Left ventricle myocardium inferior (tissue), 1 donor: ENCODE data around the gene AGAP1. TPM values are rescaled to one million over a fixed set of nuclear protein-coding genes. Genes with fewer than 3 reads are reported as not detected.
"Not testable (repeated sequence)": the region's sequence is repeated elsewhere in the genome, so short reads cannot be mapped to it uniquely, and the experiment has no call there.

Experiments
- DNase-seq: peaks from one replicate; pipeline ENCODE4 v3.0.0-alpha.2; 2020
- H3K27ac ChIP-seq: fragments of 200-600 bp; replicated peaks from 2 replicates; pipeline ENCODE4 v1.8.0; 2021
- H3K27me3 ChIP-seq: fragments of 200-600 bp; 2 replicates; pipeline ENCODE4 v1.8.0; 2021; ENCODE audit warnings: low read depth
- H3K36me3 ChIP-seq: fragments of 200-600 bp; 2 replicates; pipeline ENCODE4 v1.8.0; 2021
- H3K4me1 ChIP-seq: fragments of 200-600 bp; 2 replicates; pipeline ENCODE4 v1.8.0; 2021
- H3K4me3 ChIP-seq: fragments of 200-600 bp; 2 replicates; pipeline ENCODE4 v1.8.0; 2021; ENCODE audit warnings: mild to moderate bottlenecking, moderate library complexity
- H3K9me3 ChIP-seq: fragments of 200-600 bp; replicated peaks from 2 replicates; pipeline ENCODE4 v1.8.0; 2021
- CTCF ChIP-seq: fragments of 200-600 bp; IDR thresholded peaks from 2 replicates; pipeline ENCODE4 v1.8.0; 2021; ENCODE audit warnings: antibody characterized with exemption, mild to moderate bottlenecking, borderline replicate concordance
- intact Hi-C: fragments of 100-400 bp; cut with micrococcal nuclease; formaldehyde crosslinking; loops from one replicate; pipeline ENCODE4 v1.11.0; 2022
- total RNA-seq: library from RNA; stranded (reverse); fragmentation: NEBNext Ultra II Directional; extraction: Animal tissue kit (Norgen Biotek cat#: 25700); gene quantifications from one replicate; pipeline ENCODE4 v1.2.1, GENCODE V29; 2021
- donor health status: DM: no; HTN: yes; CAD: no; lungs with severe emphysema.

Gene AGAP1
- total RNA-seq, 1 donor from 2014 or later: 18.1 TPM

- H3K4me3 ChIP-seq: no peak overlapping the region
- H3K36me3 ChIP-seq: no peaks in the 10 kb centered on the region
- H3K4me1 ChIP-seq: peaks cover 4% of the 10 kb centered on the region
- no peaks in the 10 kb centered on the region for H3K9me3 ChIP-seq
- no peak for DNase-seq
- TF ChIP-seq CTCF: no peak
- H3K27me3 ChIP-seq: no peaks in the 10 kb centered on the region
- intact Hi-C loops: no loop called here
- no peak overlapping the region for H3K27ac ChIP-seq
Measured at GRCh38 chr2:236089271-236090026, 595.6 kb downstream of the AGAP1 start.

- no peaks in the 10 kb centered on the region for H3K27me3 ChIP-seq
- H3K4me1 ChIP-seq: peaks cover 4% of the 10 kb centered on the region
- no peak overlapping the region for H3K4me3 ChIP-seq
- TF ChIP-seq CTCF: no peak
- intact Hi-C loops: no loop called here
- no peaks in the 10 kb centered on the region for H3K36me3 ChIP-seq
- no peaks in the 10 kb centered on the region for H3K9me3 ChIP-seq
- no peak overlapping the region for H3K27ac ChIP-seq
- DNase-seq: no peak
Measured at GRCh38 chr2:236090027-236090382, 596.2 kb downstream of the AGAP1 start.

- H3K9me3 ChIP-seq, H3K27me3 ChIP-seq, H3K4me1 ChIP-seq, DNase-seq, intact Hi-C loops, H3K36me3 ChIP-seq, H3K27ac ChIP-seq, H3K4me3 ChIP-seq: not testable (repeated sequence)
Measured at GRCh38 chr2:236090826-236091225, 597.0 kb downstream of the AGAP1 start.

GRCh38 chr2:236092714-236093113 lies 598.9 kb downstream of the AGAP1 start:
- TF ChIP-seq CTCF: no peak
- no peak for DNase-seq
- Histone ChIP-seq H3K27ac (no peak overlapping the region), H3K27me3 (no peaks in the 10 kb centered on the region), H3K9me3 (no peaks in the 10 kb centered on the region), H3K36me3 (no peaks in the 10 kb centered on the region), H3K4me3 (no peak overlapping the region), H3K4me1 (no peaks in the 10 kb centered on the region)
- intact Hi-C loops: no loop called here

GRCh38 chr2:236093134-236093533 lies 599.3 kb downstream of the AGAP1 start:
- no peak for TF ChIP-seq CTCF
- Histone ChIP-seq H3K27me3 (no peaks in the 10 kb centered on the region), H3K4me3 (no peak overlapping the region), H3K36me3 (no peaks in the 10 kb centered on the region), H3K27ac (no peak overlapping the region), H3K9me3 (no peaks in the 10 kb centered on the region), H3K4me1 (no peaks in the 10 kb centered on the region)
- intact Hi-C loops: no loop called here
- no peak for DNase-seq

- H3K4me3 ChIP-seq: no peak overlapping the region
- no peak for TF ChIP-seq CTCF
- intact Hi-C loops: no loop called here
- H3K27me3 ChIP-seq: no peaks in the 10 kb centered on the region
- no peaks in the 10 kb centered on the region for H3K4me1 ChIP-seq
- H3K36me3 ChIP-seq: no peaks in the 10 kb centered on the region
- H3K27ac ChIP-seq: no peak overlapping the region
- no peak for DNase-seq
- H3K9me3 ChIP-seq: no peaks in the 10 kb centered on the region
Measured at GRCh38 chr2:236095504-236095903, 601.7 kb downstream of the AGAP1 start.
